Myometrial cell (primary cell): ENCODE measurements around the gene RXFP1. TPM values are rescaled to one million over a fixed set of nuclear protein-coding genes. Genes with fewer than 3 reads are reported as not detected.

Source experiments
- total RNA-seq: library from RNA; depleted of rRNA; stranded (reverse); fragments of >200 nt; gene quantifications from 2 replicates; pipeline ENCODE4 v1.2.3, GENCODE V29; 2015

The RXFP1 gene
- total RNA-seq: 0.29 and 0.35 TPM in 2 replicates

GRCh38 chr4:158521484-158522088, at the start of gene RXFP1:
Gene RXFP1, plus strand, starts transcription at chr4:158521882. Its CDS starts 95 bp downstream, at chr4:158521977.

GRCh38 chr4:158671665-158671914, 149.9 kb downstream of the RXFP1 start, which contains the start of gene C4orf46:
Gene C4orf46, minus strand, starts transcription at chr4:158671887. Its CDS starts 86 bp downstream, at chr4:158671801.

GRCh38 chr4:158671915-158672806, 150.5 kb downstream of the RXFP1 start, which contains the start of gene ETFDH:
Gene ETFDH, plus strand, starts transcription at chr4:158672296. Its CDS starts 161 bp downstream, at chr4:158672457.

Other genes with a start within 250 kb of the RXFP1 start
- 6.1 and 6.2 TPM in 2 replicates for gene C4orf46, start 150.0 kb downstream of the RXFP1 start, total RNA-seq
- 21.4 and 25.7 TPM in 2 replicates for gene ETFDH, start 150.4 kb downstream of the RXFP1 start, total RNA-seq
- 24.8 and 32.6 TPM in 2 replicates for gene PPID, start 201.5 kb downstream of the RXFP1 start, total RNA-seq
- 1.7 and 5.7 TPM in 2 replicates for gene FNIP2, start 247.1 kb downstream of the RXFP1 start, total RNA-seq